GM19467 (cell line): ENCODE results near the gene MLXIP.
A peak's percentile ranks its signal among the peaks of the same experiment; 100 is the strongest.
"Not testable (repeated sequence)": the region's sequence is repeated elsewhere in the genome, so short reads cannot be mapped to it uniquely, and the experiment has no call there.

Source experiments
- ATAC-seq: cut with Tn5 transposase; IDR thresholded peaks from one replicate; pipeline ENCODE4 v1.9.1; 2021; ENCODE audit warnings: mild to moderate bottlenecking, moderate library complexity; ENCODE audit not compliant: unreplicated experiment

Gene MLXIP

GRCh38 chr12:122051231-122051876 is 27.2 kb upstream of the MLXIP start:
- no peak for ATAC-seq

GRCh38 chr12:122052285-122052684 is 26.3 kb upstream of the MLXIP start:
- no peak for ATAC-seq

- ATAC-seq, result no peak
These were observed 23.6 kb upstream of the MLXIP start for GRCh38 chr12:122054842-122055520.

DNA sequence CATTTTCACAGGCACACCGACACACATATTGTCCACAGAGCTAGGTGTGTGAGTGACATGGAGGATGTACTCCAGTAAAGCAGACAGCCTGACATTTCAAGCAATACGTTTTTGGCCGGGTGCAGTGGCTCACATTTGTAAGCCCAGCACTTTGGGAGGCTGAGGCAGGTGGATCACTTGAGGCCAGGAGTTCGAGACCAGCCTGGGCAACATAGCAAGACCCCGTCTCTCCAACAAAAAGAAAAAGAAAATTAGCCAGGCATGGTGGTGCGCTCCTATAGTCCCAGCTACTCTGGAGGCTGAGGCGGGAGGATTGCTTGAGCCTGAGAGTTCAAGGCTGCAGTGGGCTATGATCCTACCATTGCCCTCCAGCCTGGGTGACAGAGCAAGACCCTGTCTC is 22.1 kb upstream of the MLXIP start:
- ATAC-seq, result not testable (repeated sequence)

DNA sequence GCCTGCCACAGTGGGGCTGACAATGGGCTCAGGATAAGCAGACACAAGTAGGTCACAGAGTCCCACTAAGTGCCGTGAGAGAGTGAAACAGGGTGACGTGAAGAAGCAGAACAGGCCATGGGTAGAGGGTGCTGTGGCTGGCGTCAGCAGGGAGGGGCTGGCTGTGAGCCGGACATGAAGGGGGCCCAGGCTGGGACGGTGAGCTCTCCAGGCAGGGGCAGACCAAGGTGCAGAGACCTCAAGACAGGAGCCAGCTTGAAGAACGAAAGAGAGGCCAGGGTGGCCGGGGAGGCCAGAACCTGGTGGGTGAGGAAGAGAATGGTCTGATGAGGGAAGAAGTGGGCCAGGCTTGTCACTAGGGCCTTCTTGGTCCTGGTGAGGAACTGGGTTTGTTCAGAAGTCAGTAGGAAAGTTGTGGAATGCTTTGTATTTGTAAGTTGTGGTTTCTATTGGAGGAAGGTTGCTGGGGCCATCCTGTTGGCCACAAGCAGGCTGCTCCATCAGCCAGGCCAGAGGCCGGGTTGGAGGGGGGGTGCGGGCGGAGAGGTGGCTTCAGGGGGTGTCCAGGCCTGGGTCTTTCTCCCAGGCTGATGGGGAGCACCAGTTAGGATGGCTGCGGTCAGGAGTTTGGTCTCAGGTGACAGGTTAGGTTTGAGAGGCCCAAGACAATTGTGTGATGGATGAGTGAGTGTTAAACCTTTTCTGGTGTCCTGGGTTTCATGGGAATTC is 21.4 kb upstream of the MLXIP start:
- ATAC-seq, result no peak

- ATAC-seq, result no peak
These were observed 20.8 kb upstream of the MLXIP start for GRCh38 chr12:122057769-122058168.

DNA sequence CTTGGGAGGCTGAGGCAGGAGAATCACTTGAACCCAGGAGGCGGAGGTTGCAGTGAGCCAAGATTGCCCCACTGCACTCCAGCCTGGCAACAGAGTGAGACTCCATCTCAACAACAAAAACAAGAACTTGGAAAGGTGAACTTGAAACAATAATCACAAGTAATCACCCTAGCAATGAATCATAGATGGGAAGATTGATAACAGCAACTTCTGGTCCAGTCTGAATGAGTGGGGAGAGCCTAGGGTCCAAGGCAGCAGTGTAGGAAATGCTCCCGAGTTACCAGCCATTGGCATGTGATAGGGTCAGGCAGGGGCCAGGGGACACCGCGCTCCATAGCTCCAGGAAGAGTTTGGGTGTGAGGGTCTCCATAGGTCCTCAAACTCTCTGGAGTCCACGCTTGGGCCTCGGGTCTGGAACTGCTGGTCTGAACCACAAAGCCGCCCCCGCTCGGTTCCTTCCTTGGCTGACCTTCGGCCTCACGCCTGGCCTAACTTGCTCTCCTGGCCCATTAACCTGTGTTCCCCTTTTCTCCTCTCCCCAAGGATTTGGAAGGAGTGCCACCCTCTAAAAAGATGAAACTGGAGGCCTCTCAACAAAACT is 19.9 kb upstream of the MLXIP start:
- ATAC-seq, result no peak

DNA sequence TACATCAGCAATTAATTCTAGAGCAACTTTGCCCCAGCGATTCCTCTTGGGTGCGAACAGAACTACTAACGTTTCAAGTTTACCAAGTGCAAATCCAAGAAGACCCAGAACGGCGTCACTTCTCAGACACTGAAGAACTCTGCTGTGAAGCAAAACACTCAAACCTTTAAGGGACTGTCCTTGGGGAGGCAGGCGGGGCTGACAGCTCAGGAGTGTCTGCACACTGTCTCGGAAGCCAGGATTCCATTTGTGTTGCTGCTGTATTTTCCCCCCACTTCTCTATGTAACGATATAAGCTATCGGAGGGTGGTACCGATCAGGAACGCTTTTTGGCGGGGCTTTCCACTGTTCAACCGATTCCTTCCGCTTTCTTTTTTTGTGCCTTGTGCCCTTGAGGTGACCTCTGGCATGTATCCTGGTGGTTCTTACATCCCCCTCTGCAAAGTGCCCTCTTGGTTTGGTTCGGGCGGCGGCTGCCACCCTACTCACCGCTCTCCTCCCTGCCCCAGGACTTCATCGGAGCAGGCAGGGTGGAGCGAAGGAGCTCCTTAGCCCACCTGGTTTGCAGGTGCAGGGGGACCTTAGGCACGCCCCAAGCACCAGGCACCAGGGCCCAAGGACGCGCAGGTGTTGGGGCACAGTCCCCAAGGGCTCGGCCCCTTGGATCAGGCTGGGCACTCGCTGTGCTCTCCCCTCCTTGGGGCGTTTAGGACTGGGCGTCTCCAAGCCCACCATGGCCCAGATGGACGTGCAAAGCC is 19.2 kb upstream of the MLXIP start:
- ATAC-seq, result no peak

- no peak for ATAC-seq
These were observed 18.5 kb upstream of the MLXIP start for GRCh38 chr12:122060081-122060501.

DNA sequence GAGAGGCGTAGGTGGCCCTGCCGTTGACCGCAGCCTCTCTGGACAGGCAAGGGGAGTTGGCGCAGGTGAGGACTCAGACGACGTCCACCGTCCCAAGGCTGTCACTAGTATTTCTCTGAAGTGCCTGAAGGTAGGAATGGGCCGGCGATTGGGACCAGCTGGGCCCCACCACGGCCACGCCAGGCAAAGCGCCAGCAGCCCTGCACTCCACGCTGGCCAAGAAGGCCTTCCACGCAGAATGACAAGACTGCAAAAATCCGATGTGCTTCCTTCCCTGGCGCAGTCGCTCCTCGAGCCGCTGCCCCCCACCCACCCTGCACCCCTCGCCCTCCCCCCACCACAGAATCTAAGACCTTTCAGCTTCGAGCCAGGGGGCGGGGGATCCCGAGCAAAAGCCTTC is 17.3 kb upstream of the MLXIP start:
- ATAC-seq, result no peak

- ATAC-seq, result no peak
These were observed 15.5 kb upstream of the MLXIP start for GRCh38 chr12:122062832-122063693.

DNA sequence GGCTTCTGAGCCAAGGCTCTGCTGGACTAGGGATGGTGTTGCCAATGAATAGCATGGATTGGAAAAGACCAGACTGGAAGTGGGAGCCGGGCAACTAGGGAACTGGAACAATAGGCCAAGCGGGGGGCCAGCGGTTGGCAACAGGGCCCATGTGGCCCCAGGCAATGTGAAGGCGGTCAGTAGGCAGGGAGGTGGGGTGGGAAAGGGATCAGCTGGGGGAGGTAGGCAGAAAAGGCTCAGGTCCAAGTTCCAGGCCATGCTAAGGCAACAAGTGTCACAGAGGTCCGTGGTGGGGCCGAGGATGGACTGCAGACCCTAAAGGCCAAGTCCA is 14.9 kb upstream of the MLXIP start:
- no peak for ATAC-seq

- ATAC-seq, result no peak
These were observed 14.4 kb upstream of the MLXIP start for GRCh38 chr12:122064025-122064777.

DNA sequence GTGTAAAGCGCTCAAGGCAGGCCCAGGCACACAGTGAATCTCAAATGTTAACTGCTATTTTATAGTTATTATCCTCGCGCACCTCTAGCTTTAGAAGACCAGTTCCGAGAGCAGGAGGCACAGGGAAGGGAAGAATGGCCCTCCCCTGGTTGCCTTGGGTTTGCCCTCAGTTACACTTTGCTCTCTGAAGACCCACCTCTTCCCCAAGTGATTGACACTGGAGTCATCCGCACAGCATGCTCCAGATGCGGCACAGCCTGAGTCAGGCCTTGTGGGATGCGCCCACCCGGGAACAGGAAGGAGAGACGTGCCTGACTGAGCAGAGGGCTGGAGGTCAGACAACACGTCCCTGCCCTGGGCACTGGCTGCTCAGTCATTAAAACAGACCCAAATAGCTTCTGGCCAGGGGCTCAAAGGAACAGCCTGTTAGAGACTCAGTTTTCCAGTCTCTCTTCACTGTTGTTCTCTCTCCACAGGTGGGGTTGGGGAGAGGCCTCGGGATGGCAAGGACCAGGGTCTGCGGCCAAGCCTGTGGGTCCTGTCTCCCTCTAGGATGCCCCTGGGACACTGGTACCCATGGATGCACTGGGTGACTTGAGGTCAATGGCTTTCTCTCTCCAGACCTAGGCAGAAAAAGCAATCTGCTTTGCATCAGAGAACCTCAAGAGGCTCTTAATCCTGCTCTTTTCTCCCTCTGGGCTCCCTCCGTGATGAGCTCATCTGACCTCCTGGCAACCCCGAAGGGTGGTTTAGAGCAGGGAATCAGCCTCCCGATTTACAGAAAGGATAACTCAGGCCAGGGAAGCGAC is 13.6 kb upstream of the MLXIP start:
- no peak for ATAC-seq

- ATAC-seq, result no peak
These were observed 11.0 kb upstream of the MLXIP start for GRCh38 chr12:122067548-122067947.

- peak; percentile 67 for ATAC-seq
These were observed 10.6 kb upstream of the MLXIP start for GRCh38 chr12:122067966-122068365.

- no peak for ATAC-seq
These were observed 6.3 kb upstream of the MLXIP start for GRCh38 chr12:122072031-122072970.

DNA sequence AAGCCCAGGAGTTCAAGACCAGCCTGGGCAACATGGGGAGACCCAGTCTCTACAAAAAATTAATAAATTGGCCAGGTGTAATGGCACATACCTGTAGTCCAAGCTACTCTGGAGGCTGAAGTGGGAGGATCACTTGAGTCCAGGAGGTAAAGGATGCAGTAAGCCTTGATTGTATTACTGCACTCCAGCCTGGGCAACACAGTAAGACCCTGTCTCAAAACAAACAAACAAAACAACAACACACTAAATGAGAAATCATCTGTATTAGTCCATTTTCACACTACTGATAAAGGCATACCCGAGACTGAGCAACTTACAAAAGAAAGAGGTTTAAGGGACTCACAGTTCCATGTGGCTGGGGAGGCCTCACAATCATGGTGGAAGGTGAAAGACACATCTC is 4.7 kb upstream of the MLXIP start:
- ATAC-seq, result no peak
